Endothelial cell of umbilical vein (primary cell): Measurements from ENCODE around the gene LRP2. TPM values are rescaled to one million over a fixed set of nuclear protein-coding genes. Genes with fewer than 3 reads are reported as not detected.
A peak's percentile ranks its signal among the peaks of the same experiment; 100 is the strongest.

Experiments
- BruUV-seq: library from RNA; stranded (reverse); fragments of 400-500 nt; replicated peaks from 2 replicates; lab custom pipeline; 2021; lab: Mats Ljungman, UMichigan
- CTCF ChIA-PET: fragments of 300-600, 350-600 bp; sonication (Branson Sonifier 250); formaldehyde crosslinking; loops from one replicate; lab custom pipeline; 2021; ENCODE audit warnings: antibody characterized with exemption, inconsistent platforms; lab: Charles Lee
- POLR2A ChIA-PET: fragments of 300-600, 350-600 bp; sonication (Branson Sonifier 250); formaldehyde crosslinking; loops from one replicate; lab custom pipeline; 2021; ENCODE audit warnings: antibody characterized with exemption, inconsistent platforms; lab: Charles Lee
- DNase-seq: peaks from one replicate; pipeline ENCODE4 v3.0.0-alpha.2; 2011; ENCODE audit warnings: low read depth, low spot score
- FAIRE-seq: peaks from 2 replicates; lab custom pipeline; 2011; peaks lifted over from hg19 to GRCh38; lab: Jason Lieb, UNC
- H2AFZ ChIP-seq: 2 replicates; pipeline ENCODE4 v1.6.0; 2012; ENCODE audit warnings: low read depth, low read length, control low read depth, inconsistent platforms
- H3K27ac ChIP-seq: 2 replicates; pipeline ENCODE4 v1.5.1; 2011; ENCODE audit warnings: low read depth, mild to moderate bottlenecking, control low read depth, low read length, moderate library complexity; ENCODE audit not compliant: insufficient read depth
- H3K27me3 ChIP-seq, 2 experiments: 2 replicates each; pipeline versions ENCODE4 v1.6.0 to v1.6.1; 2011; ENCODE audit warnings: low read length in 2 of 2, mixed read lengths in 1 of 2; ENCODE audit not compliant: control insufficient read depth in 2 of 2, insufficient read depth in 2 of 2
- H3K36me3 ChIP-seq, 2 experiments: 2 replicates in 1 of 2; 3 replicates in 1 of 2; pipeline ENCODE4 v1.5.1; 2011; ENCODE audit warnings: low read length in 2 of 2, mild to moderate bottlenecking in 1 of 2, moderate library complexity in 1 of 2; ENCODE audit not compliant: control insufficient read depth in 2 of 2, insufficient read depth in 2 of 2; ENCODE audit errors: extremely low read depth in 1 of 2
- H3K4me1 ChIP-seq: 3 replicates; pipeline ENCODE4 v1.5.1; 2011; ENCODE audit warnings: mild to moderate bottlenecking, low read length; ENCODE audit not compliant: control insufficient read depth, insufficient read depth; ENCODE audit errors: extremely low read depth
- H3K4me2 ChIP-seq: 2 replicates; pipeline ENCODE4 v1.6.1; 2011; ENCODE audit warnings: low read length, control low read depth, mixed read lengths; ENCODE audit not compliant: insufficient read depth
- H3K4me3 ChIP-seq, 3 experiments: fragments of 200-600 bp in 1 of 3; sonication (generic), shearing (Covaris generic) in 1 of 3; replicated peaks in 1 of 3; 2 replicates each; pipeline ENCODE4 v1.5.1; 2011 to 2016; ENCODE audit warnings: control low read depth in 3 of 3, low read length in 3 of 3, mild to moderate bottlenecking in 2 of 3, inconsistent platforms in 1 of 3, low read depth in 1 of 3, moderate library complexity in 1 of 3; ENCODE audit not compliant: insufficient read depth in 1 of 3
- H3K79me2 ChIP-seq: 2 replicates; pipeline ENCODE4 v1.6.0; 2012; ENCODE audit warnings: low read length, inconsistent platforms; ENCODE audit not compliant: control insufficient read depth, insufficient read depth
- H3K9ac ChIP-seq: replicated peaks from 2 replicates; pipeline ENCODE3; 2011; ENCODE audit warnings: low read length, control low read depth; ENCODE audit not compliant: insufficient read depth; ENCODE audit errors: extremely low read depth
- H3K9me1 ChIP-seq: replicated peaks from 3 replicates; pipeline ENCODE4 v1.6.0; 2011; ENCODE audit warnings: mild to moderate bottlenecking, low read length; ENCODE audit not compliant: control insufficient read depth, insufficient read depth; ENCODE audit errors: extremely low read depth
- H3K9me3 ChIP-seq: replicated peaks from 2 replicates; pipeline ENCODE4 v1.5.1; 2012; ENCODE audit warnings: low read length, inconsistent platforms; ENCODE audit not compliant: control insufficient read depth, insufficient read depth
- H4K20me1 ChIP-seq: replicated peaks from 2 replicates; pipeline ENCODE3; 2011; ENCODE audit warnings: mild to moderate bottlenecking, low read length; ENCODE audit not compliant: control insufficient read depth, insufficient read depth; ENCODE audit errors: extremely low read depth
- CTCF ChIP-seq, 2 donors: IDR thresholded peaks; 1 replicate in 1 of 2; 2 replicates in 1 of 2; pipeline ENCODE4 v1.5.1; 2011; ENCODE audit warnings: low read length in 2 of 2, mild to moderate bottlenecking in 2 of 2, moderate library complexity in 2 of 2, control low read depth in 1 of 2, inconsistent platforms in 1 of 2, low read depth in 1 of 2; ENCODE audit not compliant: insufficient read depth in 1 of 2; ENCODE audit errors: extremely low read depth in 1 of 2
- EZH2 ChIP-seq: IDR thresholded peaks from 2 replicates; pipeline ENCODE4 v1.6.1; 2012; ENCODE audit warnings: borderline replicate concordance, low read depth, mild to moderate bottlenecking, moderate library complexity, low read length, inconsistent platforms; ENCODE audit not compliant: severe bottlenecking
- FOS ChIP-seq: IDR thresholded peaks from 2 replicates; pipeline ENCODE4 v1.6.1; 2011; ENCODE audit warnings: mild to moderate bottlenecking, low read length, moderate library complexity, borderline replicate concordance; ENCODE audit not compliant: insufficient read depth
- GATA2 ChIP-seq: IDR thresholded peaks from 2 replicates; pipeline ENCODE4 v1.7.0; 2011; ENCODE audit warnings: low read depth, mild to moderate bottlenecking, moderate library complexity, mixed read lengths, low read length; ENCODE audit not compliant: insufficient read length, insufficient read depth
- JUN ChIP-seq: IDR thresholded peaks from 2 replicates; pipeline ENCODE4 v1.6.1; 2011; ENCODE audit warnings: borderline replicate concordance, low read depth; ENCODE audit not compliant: insufficient read length, insufficient read depth
- MYC ChIP-seq: IDR thresholded peaks from one replicate; pipeline ENCODE4 v1.6.1; 2011; ENCODE audit warnings: mild to moderate bottlenecking, low read depth, low read length
- POLR2A ChIP-seq: IDR thresholded peaks from 2 replicates; pipeline ENCODE4 v1.6.1; 2012; ENCODE audit warnings: low read depth, mild to moderate bottlenecking, control low read depth, low read length
- dilution Hi-C: fragments of 300-500 bp; cut with MboI; formaldehyde crosslinking; loops from one replicate; pipeline ENCODE4 v1.15.0; 2019; ENCODE audit warnings: low sequenced_read_pairs; ENCODE audit not compliant: extremely low pct_ligation_motif_present
- intact Hi-C: fragments of 100-400 bp; cut with micrococcal nuclease; formaldehyde crosslinking; loops from one replicate; pipeline ENCODE4 v1.10.0; 2022
- polyA plus RNA-seq, 4 experiments: library from polyadenylated mRNA; depleted of rRNA in 3 of 4; stranded (reverse) in 3 of 4; unstranded in 1 of 4; fragments of >200 nt; gene quantifications; 2 replicates each; pipeline versions ENCODE4 v1.2.1 to v1.2.3, GENCODE V29; 2011 to 2012; ENCODE audit warnings: missing spikeins in 1 of 4
- total RNA-seq: library from RNA; stranded (reverse); gene quantifications from 2 replicates; pipeline ENCODE4 v1.2.3, GENCODE V29; 2021

The LRP2 gene
- total and polyA plus RNA-seq, 2 donors (not counting 3 experiments of a cell fraction or from before 2014, with no cell fraction given), result not detected

GRCh38 chr2:169275696-169276444 lies 86.5 kb downstream of the LRP2 start:
- H3K27me3 ChIP-seq, result peaks cover 0 to 2% of the 10 kb centered on the region in 2 experiments

More at GRCh38 chr2:169275696-169276444, 86.5 kb downstream of the LRP2 start:
- no TSS peak for BruUV-seq
- Histone ChIP-seq H3K9ac (no peak overlapping the region), H3K36me3 (no peaks in the 10 kb centered on the region), H3K9me1 (no peaks in the 10 kb centered on the region), H3K79me2 (no peaks in the 10 kb centered on the region), H3K4me3 (no peak overlapping the region), H4K20me1 (no peaks in the 10 kb centered on the region), H3K27ac (no peak overlapping the region), H2AFZ (no peak overlapping the region), H3K4me1 (no peaks in the 10 kb centered on the region), H3K4me2 (no peak overlapping the region), H3K9me3 (no peaks in the 10 kb centered on the region)
- peak; percentile 10 for DNase-seq
- ChIA-PET CTCF (interaction anchor here (0.6 to 4.6 kb wide), 14 partner anchors 10 to 340 kb away, joined by 3 to 71 read pairs (median 4); no protein-coding TSS in a partner anchor), POLR2A (interaction anchor here (0.6 kb wide), 1 partner anchor 133 kb away, joined by 3 read pairs; no protein-coding TSS in a partner anchor)
- FAIRE-seq, result peak; percentile 24
- intact Hi-C loops (loop anchor here (1.0 to 10.0 kb wide), 2 partner anchors 166 to 331 kb away; no protein-coding TSS in a partner anchor), dilution Hi-C loops (no loop called here)
- no peak for TF ChIP-seq EZH2
- peak; percentile 10 to 11 for TF ChIP-seq CTCF (IDR thresholded peaks at IDR 0.05; ENCODE audit: extremely low read depth in 1 of 2, insufficient read depth in 1 of 2, low read depth in 1 of 2, low read length in 2 of 2)
- TF ChIP-seq GATA2, result no peak
- TF ChIP-seq MYC, result no peak
- no peak for TF ChIP-seq FOS
- no peak for TF ChIP-seq POLR2A
- TF ChIP-seq JUN, result no peak
